Activated CD4-positive, alpha-beta T cell treated with anti-CD3 and anti-CD28 coated beads, Interleukin-2, amount 50 U/mL, for 4 hours (primary cell): ENCODE results near the gene MYO1C.
"Not testable (repeated sequence)": the region's sequence is repeated elsewhere in the genome, so short reads cannot be mapped to it uniquely, and the experiment has no call there.

Source experiments
- DNase-seq, 2 experiments: peaks; one replicate each; pipeline ENCODE4 v3.0.0-alpha.2; 2020

The MYO1C gene

DNA sequence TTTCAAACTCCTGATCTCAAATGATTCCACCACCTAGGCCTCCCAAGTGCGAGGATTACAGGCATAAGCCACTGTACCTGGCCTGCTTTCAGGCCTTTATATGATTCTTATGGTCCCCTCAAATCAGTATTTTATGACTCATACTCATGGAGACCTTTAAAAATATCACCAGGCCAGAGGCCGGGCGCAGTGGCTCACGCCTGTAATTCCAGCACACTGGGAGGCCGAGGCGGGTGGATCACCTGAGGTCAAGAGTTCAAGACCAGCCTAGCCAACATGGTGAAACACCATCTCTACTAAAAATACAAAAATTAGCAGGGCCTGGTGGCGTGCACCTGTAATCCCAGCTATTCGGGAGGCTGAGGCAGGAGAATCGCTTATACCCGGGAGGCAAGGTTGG is 74.0 kb downstream of the MYO1C start:
- not testable (repeated sequence) for DNase-seq

DNA sequence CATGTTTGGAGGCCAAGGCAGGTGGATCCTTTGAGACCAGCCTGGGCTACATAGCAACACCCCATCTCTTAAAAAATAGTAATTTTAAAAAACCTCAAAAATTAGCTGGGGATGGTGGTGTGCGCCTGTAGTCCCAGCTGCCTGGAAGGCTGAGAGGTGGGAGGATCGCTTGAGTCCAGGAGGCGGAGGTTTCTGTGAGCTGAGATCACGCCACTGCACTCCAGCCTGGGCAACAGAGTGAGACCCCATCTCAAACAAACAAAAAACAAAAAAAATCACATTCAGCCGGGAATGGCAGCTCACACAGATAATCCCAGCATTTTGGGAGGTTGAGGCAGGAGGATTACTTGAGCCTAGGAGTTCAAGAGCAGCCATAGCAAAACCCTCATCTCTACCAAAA is 76.1 kb downstream of the MYO1C start:
- DNase-seq = no peak

DNA sequence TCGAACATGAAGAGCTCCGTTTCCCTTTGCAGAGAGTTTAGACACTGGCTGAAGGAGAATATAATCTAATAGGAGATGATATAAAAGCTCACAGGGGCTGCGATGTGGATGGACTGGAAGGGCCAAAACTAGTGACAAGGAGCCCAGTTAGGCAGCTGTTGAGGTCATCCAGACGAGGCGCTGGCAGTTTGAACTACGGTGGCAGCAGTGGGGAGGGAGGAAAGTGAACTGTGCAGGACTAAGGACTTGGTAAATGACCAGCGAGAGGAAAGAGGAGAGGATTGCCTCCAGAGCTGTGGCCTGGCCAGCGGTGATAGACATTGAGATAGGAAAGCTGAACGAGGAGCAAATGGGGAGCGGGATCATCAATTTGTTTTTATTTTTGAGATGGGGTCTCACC is 77.9 kb downstream of the MYO1C start:
- no peak for DNase-seq
